Heart right ventricle (tissue), 16 donors: ENCODE results near the gene EXOSC7. TPM values are rescaled to one million over a fixed set of nuclear protein-coding genes. Genes with fewer than 3 reads are reported as not detected.

Experiments used
- ATAC-seq, 8 donors: fragments of 200-7000 bp; cut with Tn5 transposase; one replicate each; pipeline ENCODE4 v1.9.1; 2020; ENCODE audit warnings: mild to moderate bottlenecking in 8 of 8, moderate library complexity in 8 of 8, moderate number of reproducible peaks in 1 of 8
- DNase-seq, 2 donors: peaks; one replicate each; pipeline ENCODE4 v3.0.0-alpha.2; 2020
- H3K27ac ChIP-seq, 10 donors: fragments of 200-600 bp; sonication (generic) in 2 of 10; one replicate each; pipeline versions ENCODE4 v1.5.0 to v1.8.0; 2020 to 2022; ENCODE audit warnings: mild to moderate bottlenecking in 3 of 10
- H3K27me3 ChIP-seq, 7 donors: fragments of 200-600 bp; one replicate each; pipeline ENCODE4 v1.8.0; 2021 to 2022; ENCODE audit warnings: mild to moderate bottlenecking in 2 of 7
- H3K36me3 ChIP-seq, 9 donors: fragments of 200-600 bp; sonication (generic) in 1 of 9; one replicate each; pipeline versions ENCODE4 v1.5.0 to v1.8.0; 2020 to 2022; ENCODE audit warnings: mild to moderate bottlenecking in 2 of 9
- H3K4me1 ChIP-seq, 9 donors: fragments of 200-600 bp; sonication (generic) in 1 of 9; one replicate each; pipeline versions ENCODE4 v1.5.0 to v1.8.0; 2020 to 2022; ENCODE audit warnings: mild to moderate bottlenecking in 4 of 9
- H3K4me3 ChIP-seq, 10 donors: fragments of 200-600 bp; sonication (generic) in 2 of 10; one replicate each; pipeline versions ENCODE4 v1.5.0 to v1.8.0; 2020 to 2022; ENCODE audit warnings: mild to moderate bottlenecking in 7 of 10, moderate library complexity in 2 of 10
- H3K9me3 ChIP-seq, 11 donors: fragments of 200-600 bp in 10 of 11; sonication (generic) in 2 of 11; one replicate each; pipeline versions ENCODE4 v1.5.0 to v1.8.0; 2013 to 2022; ENCODE audit warnings: mild to moderate bottlenecking in 2 of 11, control low read depth in 1 of 11, moderate library complexity in 1 of 11
- CTCF ChIP-seq, 9 donors: fragments of 200-600 bp; sonication (generic) in 2 of 9; IDR thresholded peaks; one replicate each; pipeline versions ENCODE4 v1.5.0 to v1.8.0; 2021 to 2022; ENCODE audit warnings: antibody characterized with exemption in 9 of 9, mild to moderate bottlenecking in 5 of 9, moderate library complexity in 1 of 9
- WGBS, 2 donors: extraction: QIAGEN DNeasy Blood & Tissue Kit; methylation state at CpG; one replicate each; pipeline ENCODE4 v1.1.7; 2013; ENCODE audit warnings: inconsistent platforms in 1 of 2; 5-methylcytosine and 5-hydroxymethylcytosine counted together
- intact Hi-C, 10 donors: fragments of 100-400 bp; cut with DNase I; formaldehyde crosslinking; loops; one replicate each; pipeline versions ENCODE4 v1.11.1 to v1.14.2; 2022
- polyA plus RNA-seq, 2 donors: library from polyadenylated mRNA; stranded (reverse); fragments of 200-250 nt; gene quantifications; one replicate each; pipeline ENCODE4 v1.2.3, GENCODE V29; 2013
- total RNA-seq, 10 donors: library from RNA; stranded (reverse); fragmentation: NEBNext Ultra II Directional in 3 of 10; extraction: Animal tissue kit (Norgen Biotek cat#: 25700) in 3 of 10; gene quantifications; one replicate each; pipeline versions ENCODE4 v1.2.1 to v1.2.4, GENCODE V29; 2021 to 2023
- donor health status: Arrhythmogenic right ventricular cardiomyopathy.
- donor health status: ischemic (EF 13 %, LVEDD 7.1; RV severe dilation, severe dysfunction).
- donor health status: healthy with polysubstance abuse.
- donor health status: DM: no; HTN: yes; CAD: no.
- donor health status: DM: no; HTN: no; CAD: no.
- donor health status: ischemic (EF 25% LVEDD 6.9; RV normal size, moderate dysfunction).
- donor health status: ischemic (EF 25% LVEDD 5.7; RV mildly dilated, moderate dysfunction).
- donor health status: healthy.
- donor health status: DM: yes; HTN: yes; CAD: no.
- donor health status: Ischemic cardiomyopathy.
- donor health status: ischemic (EF 35%, LVEDD 5.7; RV mildly dilated, moderate dysfunction).
- donor health status: nonischemic (EF 11% LVEDD 7.7; RV severe dilation, severe dysfunction).
- donor health status: DM: yes; HTN: yes; CAD: no.
- donor health status: PGD.
- donor health status: ischemic (EF 29% LVEDD 5.4; RV normal size, mild dysfunction).
- donor health status: nonischemic (EF 23%, LVEDD 6.1; RV moderate dilation, normal function).

EXOSC7 gene
- total and polyA plus RNA-seq, 12 donors, result 24.2 to 39.9 (median 32.1) TPM

GRCh38 chr3:45034612-45035252 lies 58.7 kb downstream of the EXOSC7 start:
- Histone ChIP-seq H3K4me3 (peak overlapping the region in 1 of 10 donors; percentile 45), H3K4me1 (peaks cover 3 to 76% (median 38%) of the 10 kb centered on the region in 9 donors), H3K27ac (peak overlapping the region in 8 of 10 donors; percentile 25 to 82 (median 34)), H3K9me3 (no peaks in the 10 kb centered on the region), H3K36me3 (peaks cover 0 to 54% (median 0%) of the 10 kb centered on the region in 9 donors), H3K27me3 (no peaks in the 10 kb centered on the region)
- DNase-seq, result peak; percentile 62 to 67
- intact Hi-C loops, result loop anchor here in 8 of 10 donors (5.0 to 10.0 kb wide), 10 partner anchors 57 to 630 kb away; partner anchors contain the start of genes EXOSC7 (in 3 of the 8) and ZDHHC3 (in 3 of the 8)
- WGBS, 2 donors, result 68 to 81% methylated on average over 3 of the region's 3 CpGs
- ATAC-seq, result peak; percentile 24 to 63 (median 50)
- no peak for TF ChIP-seq CTCF (IDR thresholded peaks at IDR 0.05)

- H3K27me3 ChIP-seq, result no peaks in the 10 kb centered on the region
- peak overlapping the region in 8 of 10 donors; percentile 20 to 82 (median 34) for H3K27ac ChIP-seq
- intact Hi-C loops, result loop anchor here in 8 of 10 donors (5.0 to 10.0 kb wide), 10 partner anchors 58 to 629 kb away; partner anchors contain the start of genes EXOSC7 (in 3 of the 8) and ZDHHC3 (in 3 of the 8)
- TF ChIP-seq CTCF (IDR thresholded peaks at IDR 0.05), result peak in 1 of 9 donors; percentile 8
- H3K9me3 ChIP-seq, result no peaks in the 10 kb centered on the region
- peak overlapping the region in 8 of 10 donors; percentile 14 to 45 (median 42) for H3K4me3 ChIP-seq
- peaks cover 0 to 52% (median 0%) of the 10 kb centered on the region in 9 donors for H3K36me3 ChIP-seq
- ATAC-seq (peak; percentile 12 to 50 (median 22)), DNase-seq (peak in 1 of 2 donors; percentile 44)
- WGBS, 2 donors, result 46 to 49% methylated on average over 64 of the region's 64 CpGs
- peaks cover 3 to 67% (median 33%) of the 10 kb centered on the region in 9 donors for H3K4me1 ChIP-seq
Observed at GRCh38 chr3:45035441-45036301, 59.6 kb downstream of the EXOSC7 start.

- Histone ChIP-seq H3K4me1 (peaks cover 3 to 62% (median 33%) of the 10 kb centered on the region in 9 donors), H3K9me3 (no peaks in the 10 kb centered on the region), H3K4me3 (peak overlapping the region in 2 of 10 donors; percentile 24 to 26), H3K27me3 (no peaks in the 10 kb centered on the region), H3K27ac (peak overlapping the region in 5 of 10 donors; percentile 25 to 62 (median 32)), H3K36me3 (peaks cover 0 to 32% (median 0%) of the 10 kb centered on the region in 9 donors)
- TF ChIP-seq CTCF (IDR thresholded peaks at IDR 0.05), result peak; percentile 80 to 94 (median 89)
- intact Hi-C loops, result loop anchor here in 8 of 10 donors (2.0 to 10.0 kb wide), 11 partner anchors 61 to 627 kb away; partner anchors contain the start of genes EXOSC7 (in 3 of the 8) and ZDHHC3 (in 3 of the 8)
- DNase-seq, result peak; percentile 86 to 93
- WGBS, 2 donors, result 6 to 8% methylated on average over 11 of the region's 11 CpGs
- ATAC-seq, result peak; percentile 63 to 86 (median 82)
Observed at GRCh38 chr3:45037720-45038455, 61.8 kb downstream of the EXOSC7 start.
